Lower leg skin (tissue), 4 donors: ENCODE results near the gene PROC. TPM values are rescaled to one million over a fixed set of nuclear protein-coding genes. Genes with fewer than 3 reads are reported as not detected.

Experiments used
- DNase-seq, 2 donors: peaks; one replicate each; pipeline ENCODE4 v3.0.0-alpha.2; 2019; ENCODE audit warnings: low spot score in 2 of 2
- H3K4me3 ChIP-seq: fragments of 200-600 bp; sonication (generic); 2 replicates; pipeline ENCODE4 v1.5.1; 2017; ENCODE audit warnings: mild to moderate bottlenecking, low read depth; ENCODE audit not compliant: poor library complexity, severe bottlenecking
- POLR2A ChIP-seq, 2 donors: fragments of 450-650 bp; IDR thresholded peaks; one replicate each; pipeline ENCODE4 v1.6.1; 2016 to 2017; ENCODE audit warnings: antibody characterized with exemption in 2 of 2, mild to moderate bottlenecking in 1 of 2, moderate library complexity in 1 of 2
- WGBS, 2 donors: methylation state at CpG; one replicate each; pipeline ENCODE4 v1.1.5; 2018; 5-methylcytosine and 5-hydroxymethylcytosine counted together
- intact Hi-C: fragments of 100-400 bp; cut with DNase I; formaldehyde crosslinking; loops from one replicate; pipeline ENCODE4 v1.15.0; 2023; ENCODE audit warnings: low total_unique reads
- microRNA-seq, 2 donors: library from miRNA; unstranded; fragments of <30 nt; microRNA quantifications; one replicate each; pipeline ENCODE4, GENCODE V29; 2016; ENCODE audit warnings: borderline replicate concordance in 2 of 2, borderline number of aligned reads in 1 of 2
- total RNA-seq, 4 donors: library from RNA; depleted of rRNA; stranded (reverse); fragments of >200 nt; gene quantifications; one replicate each; pipeline ENCODE4 v1.1.0, GENCODE V29; 2016
- TF ChIP-seq, protein P1 (sequence below), 3 donors: fragments of 450-650 bp; IDR thresholded peaks; one replicate each; pipeline ENCODE4 v1.5.1; 2016; ENCODE audit warnings: antibody characterized with exemption in 3 of 3, mild to moderate bottlenecking in 3 of 3, moderate library complexity in 2 of 3

The PROC gene
- total RNA-seq, 4 donors from 2014 or later: not detected

DNA sequence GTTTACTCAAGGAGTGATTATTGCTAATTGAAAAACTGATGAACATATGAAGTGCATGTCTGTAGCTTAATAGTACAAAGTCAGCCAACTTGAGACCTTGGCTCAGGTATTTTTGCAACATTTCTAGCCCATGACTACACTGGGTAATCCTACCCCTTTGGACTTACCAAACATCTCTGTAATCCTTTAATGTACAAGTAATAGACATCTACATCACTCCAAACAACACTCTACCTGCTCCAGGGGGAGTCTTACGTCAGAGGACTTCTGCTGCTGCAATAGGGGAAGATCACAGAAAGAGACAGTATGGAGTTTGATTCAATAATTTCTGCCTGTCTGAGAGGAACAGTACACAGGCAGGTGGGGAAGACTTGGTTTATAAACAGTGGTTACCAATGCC is 54.0 kb downstream of the PROC start:
- no peak for DNase-seq
- intact Hi-C loops: no loop called here
- no peak overlapping the region for H3K4me3 ChIP-seq
- 91 to 96% methylated on average over 1 of the region's 1 CpG for WGBS, 2 donors
- TF ChIP-seq, protein P1, sequence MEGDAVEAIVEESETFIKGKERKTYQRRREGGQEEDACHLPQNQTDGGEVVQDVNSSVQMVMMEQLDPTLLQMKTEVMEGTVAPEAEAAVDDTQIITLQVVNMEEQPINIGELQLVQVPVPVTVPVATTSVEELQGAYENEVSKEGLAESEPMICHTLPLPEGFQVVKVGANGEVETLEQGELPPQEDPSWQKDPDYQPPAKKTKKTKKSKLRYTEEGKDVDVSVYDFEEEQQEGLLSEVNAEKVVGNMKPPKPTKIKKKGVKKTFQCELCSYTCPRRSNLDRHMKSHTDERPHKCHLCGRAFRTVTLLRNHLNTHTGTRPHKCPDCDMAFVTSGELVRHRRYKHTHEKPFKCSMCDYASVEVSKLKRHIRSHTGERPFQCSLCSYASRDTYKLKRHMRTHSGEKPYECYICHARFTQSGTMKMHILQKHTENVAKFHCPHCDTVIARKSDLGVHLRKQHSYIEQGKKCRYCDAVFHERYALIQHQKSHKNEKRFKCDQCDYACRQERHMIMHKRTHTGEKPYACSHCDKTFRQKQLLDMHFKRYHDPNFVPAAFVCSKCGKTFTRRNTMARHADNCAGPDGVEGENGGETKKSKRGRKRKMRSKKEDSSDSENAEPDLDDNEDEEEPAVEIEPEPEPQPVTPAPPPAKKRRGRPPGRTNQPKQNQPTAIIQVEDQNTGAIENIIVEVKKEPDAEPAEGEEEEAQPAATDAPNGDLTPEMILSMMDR (IDR thresholded peaks at IDR 0.05): no peak
- TF ChIP-seq POLR2A (IDR thresholded peaks at IDR 0.05): no peak

DNA sequence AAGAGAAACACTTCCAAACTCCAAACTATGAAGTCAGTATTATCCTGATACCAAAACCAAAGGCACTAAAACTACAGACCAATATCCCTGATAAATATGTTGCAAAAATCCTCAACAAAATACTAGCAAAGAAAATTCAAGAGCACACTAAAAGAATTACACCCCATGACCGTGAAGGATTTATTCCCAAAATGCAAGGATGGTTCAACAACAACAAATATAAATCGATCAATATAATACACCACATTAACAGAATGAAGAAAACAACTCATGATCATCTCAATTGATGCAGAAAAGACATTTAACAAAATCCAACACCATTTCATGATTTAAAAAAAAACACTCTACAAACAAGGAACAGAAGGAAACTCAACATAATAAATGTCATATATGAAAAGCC is 57.6 kb downstream of the PROC start:
- WGBS, 2 donors: 100% methylated on average over 2 of the region's 2 CpGs
- TF ChIP-seq POLR2A (IDR thresholded peaks at IDR 0.05): no peak
- TF ChIP-seq, protein P1 (IDR thresholded peaks at IDR 0.05): no peak
- H3K4me3 ChIP-seq: no peak overlapping the region
- DNase-seq: no peak
- intact Hi-C loops: no loop called here

Small RNA genes within 50 kb of the gene (microRNA-seq; reads per million reads assigned to microRNA genes)
- gene MIR4783: 0 to 0.57 reads per million in 2 donors

Other genes with a start within 250 kb of the PROC start
- 1 to 10 TPM; 2.4 to 3.5 (median 2.7) TPM for gene CYP27C1, start 198.1 kb upstream of the PROC start, total RNA-seq
- 10 to 100 TPM; 23.7 to 47.5 (median 32.1) TPM for gene ERCC3, start 124.3 kb upstream of the PROC start, total RNA-seq
- gene MAP3K2, start 30.5 kb upstream of the PROC start, total RNA-seq: 10 to 100 TPM; 58.9 to 68.5 (median 63.0) TPM
- gene IWS1, start 108.1 kb downstream of the PROC start, total RNA-seq: 10 to 100 TPM; 22.7 to 47.1 (median 33.2) TPM
- gene MYO7B, start 117.3 kb downstream of the PROC start, total RNA-seq: 10 to 100 TPM in 1 of 4 donors, 1 to 10 TPM in 3; 2.3 to 13.0 (median 4.8) TPM
- under 1 TPM in 1 of 4 donors, not detected in 3; 0.88 TPM for gene GPR17, start 227.7 kb downstream of the PROC start, total RNA-seq